ENCODE measurements around the gene CLNK. TPM values are rescaled to one million over a fixed set of nuclear protein-coding genes. Genes with fewer than 3 reads are reported as not detected.

The CLNK gene
- total RNA-seq, 2 experiments from 2014 or later, result not detected

DNA sequence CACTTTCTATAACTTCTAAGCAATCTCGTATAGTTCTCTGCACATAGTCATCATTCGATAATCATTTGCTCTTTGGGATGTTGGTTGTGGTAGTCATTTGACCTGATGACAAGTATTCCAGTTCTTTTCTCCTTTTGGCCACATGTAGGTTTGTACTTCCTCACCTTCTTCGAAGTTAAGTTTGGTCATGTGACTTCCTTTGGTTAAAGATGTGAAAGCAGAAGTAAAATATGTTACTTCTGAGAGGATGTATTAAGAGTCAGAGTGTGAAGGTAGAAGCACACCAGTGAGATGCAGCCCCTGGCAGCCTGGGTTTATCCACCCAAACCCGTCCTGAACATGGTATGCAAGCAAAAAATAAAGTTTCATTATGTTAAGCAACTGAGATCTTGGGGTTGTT lies 178.5 kb downstream of the CLNK start:
- H3K27ac Mint-ChIP-seq, result no peak overlapping the region
- CTCF ChIA-PET, result no interaction called here
- peaks cover 6% of the 10 kb centered on the region for H3K9me3 Mint-ChIP-seq
- no peak for DNase-seq
- intact Hi-C loops (cut with micrococcal nuclease), result no loop called here
- H3K27me3 Mint-ChIP-seq (ENCODE audit: low read depth), result no peaks in the 10 kb centered on the region
- H3K4me3 Mint-ChIP-seq, result no peak overlapping the region
- H3K4me1 Mint-ChIP-seq (ENCODE audit: low read depth), result peaks cover 6% of the 10 kb centered on the region
- no peaks in the 10 kb centered on the region for H3K36me3 Mint-ChIP-seq (ENCODE audit: low read depth)

DNA sequence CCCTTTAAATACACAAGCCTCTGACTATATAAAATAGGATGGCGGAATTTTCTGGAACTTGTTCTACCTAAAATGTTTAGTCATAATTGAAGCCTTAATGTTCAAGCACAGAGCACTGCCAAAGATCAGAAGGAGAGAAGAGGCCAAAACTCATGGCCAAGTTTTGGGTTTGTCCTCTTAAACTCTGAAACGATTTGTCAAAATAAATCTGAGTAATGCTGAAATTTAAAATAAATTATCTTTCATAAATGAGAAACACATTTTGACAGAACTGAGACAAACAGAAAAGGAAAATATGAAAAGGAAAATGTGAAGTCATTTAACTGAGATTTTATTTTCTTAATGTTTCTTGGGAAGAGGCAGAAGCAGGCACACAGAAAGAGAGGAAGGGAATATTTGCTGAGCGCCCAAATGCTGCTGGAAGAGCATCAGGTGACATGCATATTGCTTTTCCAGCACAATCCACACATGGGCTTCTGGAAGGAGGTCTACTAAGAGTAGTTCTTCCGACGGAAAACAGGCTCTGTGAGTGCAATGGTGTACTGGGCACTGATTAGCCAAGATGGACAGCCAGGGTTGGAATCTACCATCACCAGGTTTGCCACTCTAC lies 179.9 kb downstream of the CLNK start:
- H3K4me3 Mint-ChIP-seq, result no peak overlapping the region
- no peak overlapping the region for H3K27ac Mint-ChIP-seq
- peaks cover under 1% of the 10 kb centered on the region for H3K27me3 Mint-ChIP-seq (ENCODE audit: low read depth)
- peaks cover 6% of the 10 kb centered on the region for H3K4me1 Mint-ChIP-seq (ENCODE audit: low read depth)
- peaks cover 6% of the 10 kb centered on the region for H3K9me3 Mint-ChIP-seq
- intact Hi-C loops (cut with micrococcal nuclease), result no loop called here
- no peak for DNase-seq
- CTCF ChIA-PET, result no interaction called here
- H3K36me3 Mint-ChIP-seq (ENCODE audit: low read depth), result no peaks in the 10 kb centered on the region

DNA sequence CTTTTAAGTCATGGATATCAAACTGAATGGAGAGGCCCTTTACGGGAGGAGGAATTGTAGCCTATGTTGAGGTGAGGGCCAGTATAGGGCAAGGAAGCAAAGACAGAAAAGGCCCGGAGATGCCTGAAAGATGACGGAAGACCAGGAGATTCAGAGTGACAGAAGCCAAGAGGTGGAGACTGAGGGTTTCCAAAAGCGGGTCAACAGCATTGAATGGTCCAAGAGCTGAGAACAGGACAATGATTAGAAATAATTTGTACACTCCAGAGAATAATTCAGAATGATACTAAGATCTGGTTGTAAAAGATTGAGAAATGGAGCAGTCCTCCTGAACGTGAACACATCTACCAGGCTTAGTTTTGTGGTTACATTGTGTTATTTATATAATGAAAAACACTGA lies 181.9 kb downstream of the CLNK start:
- DNase-seq, result no peak
- intact Hi-C loops (cut with micrococcal nuclease), result no loop called here
- CTCF ChIA-PET, result no interaction called here
- H3K4me3 Mint-ChIP-seq, result no peak overlapping the region
- no peaks in the 10 kb centered on the region for H3K36me3 Mint-ChIP-seq (ENCODE audit: low read depth)
- H3K27ac Mint-ChIP-seq, result no peak overlapping the region
- peaks cover 6% of the 10 kb centered on the region for H3K9me3 Mint-ChIP-seq
- H3K4me1 Mint-ChIP-seq (ENCODE audit: low read depth), result peaks cover 6% of the 10 kb centered on the region
- H3K27me3 Mint-ChIP-seq (ENCODE audit: low read depth), result peaks cover 2% of the 10 kb centered on the region

DNA sequence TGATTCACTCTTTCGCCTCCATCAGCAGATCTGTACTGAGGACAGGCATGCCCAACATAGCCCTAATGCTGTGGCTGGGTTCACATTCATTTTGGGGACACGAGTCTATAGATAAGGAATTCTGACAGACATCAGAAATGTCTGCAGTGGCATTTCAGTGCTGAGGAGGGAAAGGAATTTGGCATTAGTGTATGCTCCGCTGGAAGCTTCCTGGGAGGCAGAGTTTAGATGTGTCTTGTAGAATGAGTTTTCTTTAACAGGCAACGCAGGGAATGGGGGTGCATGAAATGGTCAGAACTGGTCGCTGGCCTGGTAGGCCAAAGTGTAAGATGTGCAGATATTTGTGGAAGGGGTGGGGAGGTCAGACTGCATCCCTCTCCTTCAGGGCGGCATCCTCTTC lies 183.8 kb downstream of the CLNK start:
- Mint-ChIP-seq H3K27ac (no peak overlapping the region), H3K27me3 (ENCODE audit: low read depth) (peaks cover 2% of the 10 kb centered on the region), H3K9me3 (no peaks in the 10 kb centered on the region), H3K4me1 (ENCODE audit: low read depth) (no peaks in the 10 kb centered on the region), H3K36me3 (ENCODE audit: low read depth) (no peaks in the 10 kb centered on the region), H3K4me3 (no peak overlapping the region)
- no peak for DNase-seq
- intact Hi-C loops (cut with micrococcal nuclease), result no loop called here
- CTCF ChIA-PET, result no interaction called here

DNA sequence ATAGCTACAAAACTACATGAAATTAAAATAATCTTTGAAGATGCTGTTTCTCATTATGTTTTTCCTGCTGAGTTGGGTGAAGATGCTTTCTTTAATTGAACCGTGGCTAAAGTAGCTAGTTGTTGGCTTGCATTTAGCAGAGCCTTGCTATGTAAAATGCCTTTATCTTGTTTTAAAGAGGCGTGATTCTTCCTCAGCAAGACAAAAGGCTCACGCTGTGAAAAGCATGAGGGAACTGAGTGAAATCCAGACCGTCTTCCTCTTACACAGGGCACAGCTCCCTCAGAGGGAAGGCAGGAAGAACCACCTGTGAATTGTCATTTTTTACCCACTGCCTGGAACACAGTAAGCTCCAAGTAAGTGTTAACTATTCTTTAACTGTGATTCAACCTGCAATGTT lies 188.4 kb downstream of the CLNK start:
- intact Hi-C loops (cut with micrococcal nuclease), result no loop called here
- H3K27ac Mint-ChIP-seq, result no peak overlapping the region
- H3K4me3 Mint-ChIP-seq, result no peak overlapping the region
- CTCF ChIA-PET, result no interaction called here
- no peak for DNase-seq
- H3K9me3 Mint-ChIP-seq, result no peaks in the 10 kb centered on the region
- no peaks in the 10 kb centered on the region for H3K36me3 Mint-ChIP-seq (ENCODE audit: low read depth)
- H3K27me3 Mint-ChIP-seq (ENCODE audit: low read depth), result peaks cover 4% of the 10 kb centered on the region
- H3K4me1 Mint-ChIP-seq (ENCODE audit: low read depth), result no peaks in the 10 kb centered on the region

DNA sequence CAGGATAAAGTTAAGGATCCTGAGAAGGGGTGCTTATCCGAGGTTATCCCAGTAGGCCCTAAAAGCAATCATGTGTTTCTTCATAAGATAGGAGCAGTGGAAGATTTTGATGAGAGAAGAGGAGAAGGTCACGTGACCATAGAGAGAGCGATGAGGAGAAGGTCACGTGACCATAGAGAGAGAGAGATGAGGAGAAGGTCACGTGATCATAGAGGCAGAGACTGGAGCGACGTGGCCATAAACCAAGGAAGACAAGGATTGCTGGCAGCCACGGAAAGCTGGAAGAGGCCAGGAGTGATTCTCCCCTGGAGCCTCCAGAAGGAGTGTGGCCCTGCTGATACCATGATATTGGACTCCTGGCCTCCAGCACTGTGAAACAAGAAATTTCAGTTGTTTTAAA lies 188.9 kb downstream of the CLNK start:
- no peak for DNase-seq
- intact Hi-C loops (cut with micrococcal nuclease), result no loop called here
- Mint-ChIP-seq H3K4me3 (no peak overlapping the region), H3K4me1 (ENCODE audit: low read depth) (no peaks in the 10 kb centered on the region), H3K27me3 (ENCODE audit: low read depth) (peaks cover 4% of the 10 kb centered on the region), H3K9me3 (no peaks in the 10 kb centered on the region), H3K36me3 (ENCODE audit: low read depth) (no peaks in the 10 kb centered on the region), H3K27ac (no peak overlapping the region)
- CTCF ChIA-PET, result no interaction called here

DNA sequence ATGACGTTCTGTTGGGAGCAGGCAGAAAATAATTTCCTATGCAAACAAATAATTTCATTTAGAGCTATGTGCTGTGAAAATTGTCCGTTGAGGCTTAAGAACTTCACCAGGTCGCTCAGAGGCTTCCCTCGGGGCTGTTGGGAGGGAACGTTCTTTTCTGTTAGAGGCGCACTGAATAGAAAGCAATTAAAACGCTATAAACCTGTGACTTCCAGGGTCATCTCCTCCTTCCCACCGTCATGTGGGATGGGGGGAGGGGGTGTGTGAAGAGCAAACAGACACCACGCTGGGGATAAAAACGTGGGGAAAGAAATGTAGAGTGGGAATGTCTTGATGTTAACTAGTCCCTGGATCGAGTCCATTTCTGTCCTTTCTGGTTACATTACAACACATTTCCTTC lies 192.1 kb downstream of the CLNK start:
- H3K27ac Mint-ChIP-seq, result no peak overlapping the region
- peaks cover 11% of the 10 kb centered on the region for H3K27me3 Mint-ChIP-seq (ENCODE audit: low read depth)
- H3K36me3 Mint-ChIP-seq (ENCODE audit: low read depth), result no peaks in the 10 kb centered on the region
- DNase-seq, result no peak
- H3K4me1 Mint-ChIP-seq (ENCODE audit: low read depth), result no peaks in the 10 kb centered on the region
- no peak overlapping the region for H3K4me3 Mint-ChIP-seq
- intact Hi-C loops (cut with micrococcal nuclease), result no loop called here
- no peaks in the 10 kb centered on the region for H3K9me3 Mint-ChIP-seq
- CTCF ChIA-PET, result interaction anchor here (0.8 to 1.4 kb wide), 2 partner anchors 31 to 44 kb away, joined by 3 read pairs; no protein-coding TSS in a partner anchor

DNA sequence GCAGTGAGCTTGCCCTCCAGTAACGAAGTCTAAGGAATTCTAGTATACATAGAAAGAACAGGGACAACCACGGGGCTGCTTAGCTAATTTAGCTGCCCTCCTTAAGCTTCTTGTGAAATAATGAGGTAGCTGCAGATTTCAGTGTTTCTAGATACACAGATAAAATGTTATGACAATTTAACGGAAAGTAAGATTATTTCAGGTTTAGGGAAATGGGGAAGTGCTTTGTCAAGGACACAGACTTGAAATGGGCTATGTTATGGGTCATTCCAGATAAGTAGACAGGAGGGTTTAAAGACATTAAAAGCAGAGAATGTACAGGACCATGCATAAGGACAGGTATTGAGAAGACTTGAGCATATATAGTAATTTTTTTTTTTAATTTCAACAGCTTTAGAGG lies 193.2 kb downstream of the CLNK start:
- H3K36me3 Mint-ChIP-seq (ENCODE audit: low read depth), result no peaks in the 10 kb centered on the region
- H3K4me1 Mint-ChIP-seq (ENCODE audit: low read depth), result no peaks in the 10 kb centered on the region
- CTCF ChIA-PET, result interaction anchor here (0.8 to 1.4 kb wide), 3 partner anchors 10 to 45 kb away, joined by 3 to 4 read pairs (median 3); no protein-coding TSS in a partner anchor
- H3K4me3 Mint-ChIP-seq, result no peak overlapping the region
- no peak overlapping the region for H3K27ac Mint-ChIP-seq
- H3K27me3 Mint-ChIP-seq (ENCODE audit: low read depth), result peaks cover 11% of the 10 kb centered on the region
- no peaks in the 10 kb centered on the region for H3K9me3 Mint-ChIP-seq
- DNase-seq, result no peak
- intact Hi-C loops (cut with micrococcal nuclease), result no loop called here

DNA sequence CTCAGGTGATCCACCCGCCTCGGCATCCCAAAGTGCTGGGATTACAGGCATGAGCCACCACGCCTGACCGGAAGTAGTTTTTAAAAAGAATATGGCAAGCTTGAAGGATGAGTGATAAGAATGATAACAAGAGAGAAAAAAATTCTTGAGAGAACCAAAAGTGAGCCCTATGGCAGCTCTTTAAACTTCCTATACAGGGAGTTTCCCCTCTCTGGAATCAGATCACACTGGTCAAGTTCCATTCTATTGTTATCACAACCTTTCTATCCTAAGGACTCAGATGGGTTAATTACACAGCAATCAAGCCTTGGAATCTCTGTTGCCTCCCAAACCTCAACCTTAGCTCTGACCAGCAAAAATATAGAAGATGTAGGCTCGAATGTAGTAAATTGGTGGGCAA lies 193.6 kb downstream of the CLNK start:
- peaks cover 11% of the 10 kb centered on the region for H3K27me3 Mint-ChIP-seq (ENCODE audit: low read depth)
- CTCF ChIA-PET, result interaction anchor here (1.2 kb wide), 1 partner anchor 10 kb away, joined by 4 read pairs; no protein-coding TSS in a partner anchor
- H3K4me3 Mint-ChIP-seq, result no peak overlapping the region
- no peak overlapping the region for H3K27ac Mint-ChIP-seq
- intact Hi-C loops (cut with micrococcal nuclease), result no loop called here
- H3K36me3 Mint-ChIP-seq (ENCODE audit: low read depth), result no peaks in the 10 kb centered on the region
- H3K9me3 Mint-ChIP-seq, result no peaks in the 10 kb centered on the region
- DNase-seq, result no peak
- H3K4me1 Mint-ChIP-seq (ENCODE audit: low read depth), result no peaks in the 10 kb centered on the region

DNA sequence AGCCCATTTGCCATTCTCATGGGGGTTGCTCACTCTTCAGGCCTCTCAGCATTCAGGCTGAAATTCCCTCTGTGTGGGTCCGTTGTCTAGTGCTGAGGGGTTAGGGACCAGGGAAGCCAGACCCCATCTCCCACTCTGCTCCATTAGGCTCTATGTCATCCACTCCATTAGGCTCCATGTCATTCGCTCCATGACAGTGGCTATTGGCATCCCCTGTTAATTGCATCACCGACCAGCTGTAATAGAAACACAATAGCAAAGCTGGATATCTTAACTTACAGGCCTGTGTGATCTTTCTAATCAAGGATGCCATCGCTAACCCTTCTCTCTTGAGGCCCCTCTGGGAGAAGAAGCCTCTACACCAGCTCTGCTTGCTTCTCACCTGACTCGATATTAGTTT lies 201.7 kb downstream of the CLNK start:
- no peaks in the 10 kb centered on the region for H3K4me1 Mint-ChIP-seq (ENCODE audit: low read depth)
- DNase-seq, result no peak
- H3K4me3 Mint-ChIP-seq, result no peak overlapping the region
- no peak overlapping the region for H3K27ac Mint-ChIP-seq
- H3K9me3 Mint-ChIP-seq, result no peaks in the 10 kb centered on the region
- CTCF ChIA-PET, result interaction anchor here (0.9 kb wide), 1 partner anchor 22 kb away, joined by 5 read pairs; no protein-coding TSS in a partner anchor
- intact Hi-C loops (cut with micrococcal nuclease), result no loop called here
- H3K27me3 Mint-ChIP-seq (ENCODE audit: low read depth), result peaks cover 4% of the 10 kb centered on the region
- H3K36me3 Mint-ChIP-seq (ENCODE audit: low read depth), result no peaks in the 10 kb centered on the region

DNA sequence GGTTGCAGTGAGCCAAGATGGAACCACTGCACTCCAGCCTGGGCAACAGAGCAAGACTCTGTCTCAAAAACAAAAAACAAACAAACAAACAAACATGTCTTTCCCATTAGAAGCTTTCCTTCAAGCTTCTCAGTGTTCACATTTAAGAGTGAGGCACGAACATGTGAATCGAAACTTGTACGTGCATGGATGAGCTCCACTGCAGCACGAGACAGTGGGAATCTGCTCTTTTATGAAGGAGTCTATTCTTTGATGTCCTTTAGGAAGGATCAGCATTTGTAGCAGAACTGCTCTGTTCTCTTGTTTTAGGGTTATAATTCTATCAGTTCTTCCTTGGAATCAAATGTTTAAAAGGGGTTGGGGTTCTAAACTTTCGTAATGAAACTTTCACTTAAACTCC lies 204.0 kb downstream of the CLNK start:
- Mint-ChIP-seq H3K27ac (no peak overlapping the region), H3K36me3 (ENCODE audit: low read depth) (no peaks in the 10 kb centered on the region), H3K4me3 (no peak overlapping the region), H3K27me3 (ENCODE audit: low read depth) (no peaks in the 10 kb centered on the region), H3K9me3 (no peaks in the 10 kb centered on the region), H3K4me1 (ENCODE audit: low read depth) (no peaks in the 10 kb centered on the region)
- intact Hi-C loops (cut with micrococcal nuclease), result no loop called here
- no peak for DNase-seq
- CTCF ChIA-PET, result interaction anchor here (1.4 kb wide), 1 partner anchor 10 kb away, joined by 4 read pairs; no protein-coding TSS in a partner anchor

DNA sequence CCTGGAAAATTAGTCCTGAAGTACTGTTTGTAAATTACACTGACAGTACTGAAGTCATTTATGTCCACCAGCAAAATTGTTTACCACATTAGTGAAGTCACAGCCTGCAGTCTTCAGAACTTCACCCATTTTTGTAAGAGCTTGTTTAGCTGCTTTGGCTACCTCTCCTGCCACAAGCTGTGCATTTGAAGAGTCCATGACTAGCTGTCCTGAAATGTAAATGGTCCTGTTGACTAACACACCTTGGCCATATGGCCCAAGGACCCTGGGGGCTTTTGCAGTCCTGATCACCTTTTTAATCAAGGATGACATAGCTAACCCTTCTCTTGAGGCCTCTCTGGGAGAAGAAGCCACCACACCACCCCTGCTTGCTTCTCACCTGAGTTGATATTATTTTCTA lies 205.9 kb downstream of the CLNK start:
- Mint-ChIP-seq H3K36me3 (ENCODE audit: low read depth) (no peaks in the 10 kb centered on the region), H3K9me3 (no peaks in the 10 kb centered on the region), H3K4me1 (ENCODE audit: low read depth) (no peaks in the 10 kb centered on the region), H3K27me3 (ENCODE audit: low read depth) (no peaks in the 10 kb centered on the region), H3K27ac (no peak overlapping the region), H3K4me3 (no peak overlapping the region)
- no peak for DNase-seq
- intact Hi-C loops (cut with micrococcal nuclease), result no loop called here
- CTCF ChIA-PET, result interaction anchor here (0.9 to 1.4 kb wide), 3 partner anchors 17 to 60 kb away, joined by 3 to 4 read pairs (median 4); no protein-coding TSS in a partner anchor

DNA sequence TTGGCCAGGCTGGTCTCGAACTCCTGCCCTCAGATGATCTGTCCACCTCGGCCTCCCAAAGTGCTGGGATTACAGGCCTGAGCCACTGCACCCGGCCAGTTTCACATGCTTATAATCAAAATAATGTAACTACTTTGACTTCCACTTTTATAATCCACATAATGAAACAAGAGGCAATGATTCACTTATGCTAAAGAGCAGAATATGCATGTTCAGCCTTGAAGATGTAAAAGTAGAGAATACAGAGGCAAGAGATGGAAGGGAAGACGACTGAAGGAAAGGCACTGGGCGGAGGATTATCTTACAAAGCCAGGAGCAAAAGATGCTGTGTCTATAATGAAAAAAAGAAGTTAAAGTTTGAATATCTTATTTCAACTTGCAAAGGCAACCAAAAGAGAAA lies 214.1 kb downstream of the CLNK start:
- Mint-ChIP-seq H3K27ac (no peak overlapping the region), H3K27me3 (ENCODE audit: low read depth) (no peaks in the 10 kb centered on the region), H3K9me3 (no peaks in the 10 kb centered on the region), H3K36me3 (ENCODE audit: low read depth) (no peaks in the 10 kb centered on the region), H3K4me1 (ENCODE audit: low read depth) (no peaks in the 10 kb centered on the region), H3K4me3 (no peak overlapping the region)
- intact Hi-C loops (cut with micrococcal nuclease), result no loop called here
- CTCF ChIA-PET, result no interaction called here
- no peak for DNase-seq

Data from activated naive CD4-positive, alpha-beta T cell treated with anti-CD3 and anti-CD28 coated beads for 36 hours (primary cell).